ENCODE measurements around the gene ADAMTSL1. TPM values are rescaled to one million over a fixed set of nuclear protein-coding genes. Genes with fewer than 3 reads are reported as not detected.

Gene ADAMTSL1
- total RNA-seq, 1 donor from 2014 or later = 12.6 TPM

DNA sequence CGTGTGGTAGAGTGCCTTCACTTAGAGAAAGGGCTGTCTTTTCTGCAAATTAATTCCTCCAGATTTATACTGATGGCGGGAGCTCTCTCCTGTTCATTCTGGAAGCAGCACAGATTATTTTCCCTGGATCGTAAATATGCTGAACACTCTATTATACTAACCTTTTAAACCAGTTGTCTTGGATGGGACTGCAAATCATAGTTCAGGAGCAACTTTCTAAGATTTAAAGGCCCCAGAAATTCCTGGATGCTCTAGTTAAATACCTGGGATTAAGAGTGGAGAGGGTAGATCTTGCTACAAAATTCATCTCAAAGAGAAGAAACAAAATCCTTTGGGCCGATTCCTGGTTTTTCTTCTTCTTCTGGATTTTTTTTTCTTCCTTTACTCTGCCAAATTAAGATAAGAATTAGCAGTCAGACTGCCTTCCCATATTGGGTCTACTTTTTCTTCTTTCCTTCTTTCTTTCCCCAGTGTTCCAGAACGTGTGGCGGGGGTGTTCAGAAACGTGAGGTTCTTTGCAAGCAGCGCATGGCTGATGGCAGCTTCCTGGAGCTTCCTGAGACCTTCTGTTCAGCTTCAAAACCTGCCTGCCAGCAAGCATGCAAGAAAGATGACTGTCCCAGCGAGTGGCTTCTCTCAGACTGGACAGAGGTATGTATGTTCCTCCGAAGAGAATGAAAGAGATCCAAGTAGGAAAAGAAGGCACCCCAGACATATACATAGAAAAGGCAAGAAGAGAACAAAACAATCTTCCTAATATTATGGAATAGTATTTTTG lies 296.4 kb downstream of the ADAMTSL1 start:
- Histone ChIP-seq H3K4me2 (ENCODE audit: low read length) (no peak overlapping the region), H3K36me3 (ENCODE audit: insufficient read depth, low read length) (peaks cover 28% of the 10 kb centered on the region), H3K4me1 (ENCODE audit: insufficient read depth, low read length) (no peaks in the 10 kb centered on the region), H2AFZ (ENCODE audit: low read depth, low read length) (no peak overlapping the region), H3K9ac (ENCODE audit: low read length) (no peak overlapping the region), H3K9me3 (ENCODE audit: insufficient read depth, low read depth, low read length) (no peaks in the 10 kb centered on the region), H3K79me2 (ENCODE audit: insufficient read depth, low read length) (no peaks in the 10 kb centered on the region), H3K27ac (ENCODE audit: low read depth, low read length) (no peak overlapping the region), H3K4me3 (ENCODE audit: insufficient read depth, low read depth, low read length) (no peak overlapping the region), H4K20me1 (ENCODE audit: insufficient read depth, low read length) (no peaks in the 10 kb centered on the region), H3K27me3 (ENCODE audit: insufficient read depth, low read length) (no peaks in the 10 kb centered on the region)
- Mint-ChIP-seq H3K9me3 (ENCODE audit: unreplicated experiment) (no peaks in the 10 kb centered on the region), H3K4me3 (ENCODE audit: unreplicated experiment) (no peak overlapping the region), H3K36me3 (ENCODE audit: low read depth, unreplicated experiment) (no peaks in the 10 kb centered on the region), H3K4me1 (ENCODE audit: low read depth, unreplicated experiment) (no peaks in the 10 kb centered on the region), H3K27ac (ENCODE audit: unreplicated experiment) (no peak overlapping the region), H3K27me3 (ENCODE audit: low read depth, unreplicated experiment) (peaks cover 3% of the 10 kb centered on the region)
- DNase-seq (ENCODE audit: low read depth) (no peak), FAIRE-seq (no peak)
- TF ChIP-seq, protein P1, sequence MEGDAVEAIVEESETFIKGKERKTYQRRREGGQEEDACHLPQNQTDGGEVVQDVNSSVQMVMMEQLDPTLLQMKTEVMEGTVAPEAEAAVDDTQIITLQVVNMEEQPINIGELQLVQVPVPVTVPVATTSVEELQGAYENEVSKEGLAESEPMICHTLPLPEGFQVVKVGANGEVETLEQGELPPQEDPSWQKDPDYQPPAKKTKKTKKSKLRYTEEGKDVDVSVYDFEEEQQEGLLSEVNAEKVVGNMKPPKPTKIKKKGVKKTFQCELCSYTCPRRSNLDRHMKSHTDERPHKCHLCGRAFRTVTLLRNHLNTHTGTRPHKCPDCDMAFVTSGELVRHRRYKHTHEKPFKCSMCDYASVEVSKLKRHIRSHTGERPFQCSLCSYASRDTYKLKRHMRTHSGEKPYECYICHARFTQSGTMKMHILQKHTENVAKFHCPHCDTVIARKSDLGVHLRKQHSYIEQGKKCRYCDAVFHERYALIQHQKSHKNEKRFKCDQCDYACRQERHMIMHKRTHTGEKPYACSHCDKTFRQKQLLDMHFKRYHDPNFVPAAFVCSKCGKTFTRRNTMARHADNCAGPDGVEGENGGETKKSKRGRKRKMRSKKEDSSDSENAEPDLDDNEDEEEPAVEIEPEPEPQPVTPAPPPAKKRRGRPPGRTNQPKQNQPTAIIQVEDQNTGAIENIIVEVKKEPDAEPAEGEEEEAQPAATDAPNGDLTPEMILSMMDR (IDR thresholded peaks at IDR 0.05; ENCODE audit: insufficient read depth, low read depth, low read length) = no peak
- no peak for TF ChIP-seq EZH2 (IDR thresholded peaks at IDR 0.05; ENCODE audit: insufficient read depth, low read length)

DNA sequence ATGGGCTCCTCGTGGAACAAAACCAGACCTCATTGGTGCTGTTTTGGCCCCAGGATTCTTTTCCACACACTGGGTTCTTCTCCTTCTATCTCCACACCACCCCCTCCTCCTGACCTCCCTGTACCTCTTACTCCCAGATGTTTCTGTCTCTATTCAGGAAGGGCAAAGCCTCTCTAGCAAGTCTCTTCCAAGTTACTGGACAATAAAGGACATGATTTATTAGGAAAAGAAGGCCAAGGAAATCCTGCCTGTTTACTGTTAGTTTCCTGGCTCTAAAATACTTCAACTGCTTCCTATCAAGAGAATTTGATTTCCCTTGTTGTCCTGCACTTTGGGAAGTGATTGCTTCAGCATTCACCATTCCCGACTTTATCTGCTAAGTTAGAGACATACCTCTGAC lies 297.1 kb downstream of the ADAMTSL1 start:
- H3K36me3 Mint-ChIP-seq (ENCODE audit: low read depth, unreplicated experiment) = peaks cover 4% of the 10 kb centered on the region
- H3K79me2 ChIP-seq (ENCODE audit: insufficient read depth, low read length) = no peaks in the 10 kb centered on the region
- no peaks in the 10 kb centered on the region for H3K4me1 Mint-ChIP-seq (ENCODE audit: low read depth, unreplicated experiment)

More for the DNA sequence above, 297.1 kb downstream of the ADAMTSL1 start:
- Histone ChIP-seq H3K4me3 (ENCODE audit: insufficient read depth, low read depth, low read length) (no peak overlapping the region), H3K27ac (ENCODE audit: low read depth, low read length) (no peak overlapping the region), H4K20me1 (ENCODE audit: insufficient read depth, low read length) (no peaks in the 10 kb centered on the region), H3K27me3 (ENCODE audit: insufficient read depth, low read length) (no peaks in the 10 kb centered on the region), H3K9me3 (ENCODE audit: insufficient read depth, low read depth, low read length) (no peaks in the 10 kb centered on the region), H3K4me2 (ENCODE audit: low read length) (no peak overlapping the region), H3K9ac (ENCODE audit: low read length) (no peak overlapping the region), H3K36me3 (ENCODE audit: insufficient read depth, low read length) (peaks cover 35% of the 10 kb centered on the region), H3K4me1 (ENCODE audit: insufficient read depth, low read length) (no peaks in the 10 kb centered on the region), H2AFZ (ENCODE audit: low read depth, low read length) (no peak overlapping the region)
- TF ChIP-seq, protein P1 (IDR thresholded peaks at IDR 0.05; ENCODE audit: insufficient read depth, low read depth, low read length) = no peak
- no peak for TF ChIP-seq EZH2 (IDR thresholded peaks at IDR 0.05; ENCODE audit: insufficient read depth, low read length)
- Mint-ChIP-seq H3K4me3 (ENCODE audit: unreplicated experiment) (no peak overlapping the region), H3K27me3 (ENCODE audit: low read depth, unreplicated experiment) (peaks cover 3% of the 10 kb centered on the region), H3K27ac (ENCODE audit: unreplicated experiment) (no peak overlapping the region), H3K9me3 (ENCODE audit: unreplicated experiment) (no peaks in the 10 kb centered on the region)
- FAIRE-seq (no peak), DNase-seq (ENCODE audit: low read depth) (no peak)

All from astrocyte (in vitro differentiated cells and primary cell).